Subcutaneous adipose tissue (tissue), 4 donors: ENCODE data around the gene TRIM67. TPM values are rescaled to one million over a fixed set of nuclear protein-coding genes. Genes with fewer than 3 reads are reported as not detected.

Experiments used
- total RNA-seq, 4 donors: library from RNA; depleted of rRNA; stranded (reverse); fragments of >200 nt; gene quantifications; one replicate each; pipeline ENCODE4 v1.1.0, GENCODE V29; 2016
- TF ChIP-seq, protein P1 (sequence below): fragments of 450-650 bp; IDR thresholded peaks from one replicate; pipeline ENCODE4 v1.5.1; 2016; ENCODE audit warnings: low read depth, mild to moderate bottlenecking, control low read depth, antibody characterized with exemption, moderate library complexity

TRIM67 gene
- total RNA-seq, 4 donors from 2014 or later: under 0.01 to 1.3 (median 0.25) TPM

DNA sequence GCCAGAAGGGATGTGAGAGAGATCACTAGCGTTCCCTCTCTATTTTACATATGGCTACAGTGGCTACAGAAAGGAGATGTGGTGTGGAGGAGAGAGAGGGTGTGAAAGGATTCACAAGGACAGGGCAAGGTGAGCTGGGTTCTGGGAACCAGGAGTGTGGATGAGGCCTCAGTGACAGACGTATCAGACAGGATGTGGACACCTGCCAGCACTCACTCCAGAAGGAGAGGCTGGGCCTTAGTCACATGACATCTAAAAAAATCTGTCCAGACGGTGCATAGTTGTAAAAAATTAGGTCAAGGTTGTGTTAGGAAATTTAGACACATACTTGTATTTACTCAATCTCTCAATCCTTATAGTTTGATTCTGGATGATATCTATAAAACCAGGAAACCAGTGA lies 10.6 kb downstream of the TRIM67 start:
- TF ChIP-seq, protein P1, sequence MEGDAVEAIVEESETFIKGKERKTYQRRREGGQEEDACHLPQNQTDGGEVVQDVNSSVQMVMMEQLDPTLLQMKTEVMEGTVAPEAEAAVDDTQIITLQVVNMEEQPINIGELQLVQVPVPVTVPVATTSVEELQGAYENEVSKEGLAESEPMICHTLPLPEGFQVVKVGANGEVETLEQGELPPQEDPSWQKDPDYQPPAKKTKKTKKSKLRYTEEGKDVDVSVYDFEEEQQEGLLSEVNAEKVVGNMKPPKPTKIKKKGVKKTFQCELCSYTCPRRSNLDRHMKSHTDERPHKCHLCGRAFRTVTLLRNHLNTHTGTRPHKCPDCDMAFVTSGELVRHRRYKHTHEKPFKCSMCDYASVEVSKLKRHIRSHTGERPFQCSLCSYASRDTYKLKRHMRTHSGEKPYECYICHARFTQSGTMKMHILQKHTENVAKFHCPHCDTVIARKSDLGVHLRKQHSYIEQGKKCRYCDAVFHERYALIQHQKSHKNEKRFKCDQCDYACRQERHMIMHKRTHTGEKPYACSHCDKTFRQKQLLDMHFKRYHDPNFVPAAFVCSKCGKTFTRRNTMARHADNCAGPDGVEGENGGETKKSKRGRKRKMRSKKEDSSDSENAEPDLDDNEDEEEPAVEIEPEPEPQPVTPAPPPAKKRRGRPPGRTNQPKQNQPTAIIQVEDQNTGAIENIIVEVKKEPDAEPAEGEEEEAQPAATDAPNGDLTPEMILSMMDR: no peak

DNA sequence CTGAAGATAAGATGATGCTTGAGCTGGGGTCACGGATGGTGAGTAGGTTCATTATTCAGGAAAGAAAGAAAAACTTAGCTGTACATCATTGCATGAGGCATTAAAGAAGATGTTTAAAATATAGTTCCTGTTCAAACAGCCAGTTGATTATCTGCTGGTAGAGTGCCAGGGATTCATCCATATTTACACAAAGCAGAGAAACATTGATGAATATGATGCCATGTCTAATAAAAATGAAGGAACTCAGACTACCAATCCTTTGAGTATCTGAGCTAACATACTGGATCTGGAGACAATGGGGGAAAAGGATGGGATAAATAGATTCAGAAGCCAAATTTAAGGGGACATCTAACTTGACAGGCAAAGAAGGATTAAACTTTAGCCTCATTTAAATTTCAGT lies 14.6 kb downstream of the TRIM67 start:
- TF ChIP-seq, protein P1: no peak

DNA sequence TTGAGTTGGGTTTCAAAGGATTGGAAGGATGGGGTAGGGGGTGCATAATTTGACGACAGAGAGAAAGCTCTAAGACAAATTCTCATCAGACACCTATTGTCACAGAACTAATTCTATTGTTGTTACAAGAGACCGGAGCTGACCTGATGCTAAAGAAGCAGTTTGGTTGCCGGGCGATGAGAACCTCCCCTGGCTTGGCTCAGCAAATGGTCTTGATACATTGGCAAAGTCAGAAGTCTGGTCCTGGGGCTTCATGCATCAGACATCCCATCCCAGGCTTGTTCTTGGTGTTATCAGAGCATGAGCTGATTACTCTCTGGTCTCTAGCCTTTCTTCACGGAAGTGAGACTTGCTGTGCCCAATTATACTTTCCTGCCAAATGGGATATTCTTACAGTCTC lies 15.4 kb downstream of the TRIM67 start:
- TF ChIP-seq, protein P1: no peak

DNA sequence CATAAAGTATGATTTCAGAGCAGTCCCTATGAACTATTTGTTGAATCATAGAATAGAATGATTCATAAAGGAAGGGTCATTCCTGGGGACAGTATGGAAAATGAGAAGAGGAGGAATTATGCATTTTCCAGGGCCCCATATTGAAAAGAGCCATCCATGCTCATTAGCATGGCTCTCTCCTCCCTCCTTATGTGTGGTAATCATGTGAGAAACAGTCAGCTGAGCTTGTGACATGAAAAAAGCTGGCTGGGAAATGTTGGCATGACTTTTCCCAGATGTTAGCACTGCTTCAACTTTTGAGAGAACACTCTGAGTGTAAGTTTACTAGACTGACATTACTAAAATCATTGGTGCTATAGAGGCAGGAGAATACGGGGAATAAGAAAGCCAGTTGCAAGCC lies 16.1 kb downstream of the TRIM67 start:
- TF ChIP-seq, protein P1: no peak

DNA sequence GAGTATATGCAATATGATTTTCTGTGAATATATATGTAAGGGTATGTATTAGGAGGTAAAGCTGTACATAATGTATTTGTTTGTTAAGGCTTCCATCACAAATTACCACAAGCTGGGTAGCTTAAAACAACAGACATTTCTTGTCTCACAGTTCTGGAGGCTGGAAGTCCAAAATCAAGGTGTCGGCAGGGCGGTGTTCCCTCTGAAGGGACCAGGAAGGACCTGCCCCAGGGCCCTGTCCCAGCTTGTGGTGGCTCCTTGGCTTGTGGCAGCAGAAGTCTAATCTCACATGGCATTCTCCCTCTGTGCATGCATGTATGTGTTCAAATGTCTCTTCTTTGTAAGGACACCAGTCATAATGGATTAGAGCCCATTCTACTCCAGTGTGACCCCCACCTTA lies 17.1 kb downstream of the TRIM67 start:
- TF ChIP-seq, protein P1: no peak

DNA sequence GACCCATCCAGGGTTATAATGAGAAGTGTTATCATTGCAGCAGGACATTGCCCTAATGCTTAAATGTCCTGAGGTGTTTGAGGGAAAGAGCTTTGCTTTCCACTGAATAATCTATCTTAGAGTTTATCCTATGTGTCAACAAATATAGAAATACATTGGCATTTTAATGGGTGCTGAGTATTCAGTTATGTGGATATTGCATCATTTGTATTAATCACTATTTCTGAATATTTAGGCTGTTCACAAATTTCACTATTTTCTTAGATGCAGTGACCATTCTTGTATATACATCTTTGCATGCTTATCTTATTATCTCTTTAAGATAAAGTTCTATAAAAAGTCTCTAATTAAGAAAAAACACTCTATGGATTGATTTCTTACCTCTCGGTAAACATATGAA lies 18.2 kb downstream of the TRIM67 start:
- TF ChIP-seq, protein P1: no peak

DNA sequence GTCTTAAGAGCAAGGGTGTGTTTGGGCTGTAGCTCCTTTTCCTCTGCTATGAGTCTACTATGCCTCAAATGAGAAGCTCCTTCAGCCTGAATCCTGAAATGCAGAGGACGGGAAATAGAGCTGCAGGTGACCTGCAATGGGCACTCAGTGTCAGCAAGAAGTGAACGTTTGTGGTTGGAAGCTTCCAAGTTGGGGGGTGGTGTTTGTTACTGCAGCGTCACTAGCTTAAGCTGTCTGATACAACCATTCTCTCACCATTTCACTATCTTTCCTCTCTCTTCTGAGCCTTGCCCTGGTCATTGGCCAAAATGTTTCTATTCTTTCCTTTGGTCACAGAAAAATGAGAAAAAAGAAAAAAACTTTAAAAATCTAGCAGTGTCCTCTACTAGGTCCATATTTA lies 19.4 kb downstream of the TRIM67 start:
- TF ChIP-seq, protein P1: no peak
